Mammary epithelial cell (primary cell): ENCODE measurements around the gene GALNT17.

Source experiments
- EZH2 ChIP-seq: IDR thresholded peaks from 2 replicates; pipeline ENCODE4 v1.6.1; 2012; ENCODE audit warnings: low read length, inconsistent platforms, borderline replicate concordance
- TF ChIP-seq, protein P1 (sequence below), 2 donors: IDR thresholded peaks in 1 of 2; conservative IDR thresholded peaks in 1 of 2; 2 replicates each; pipeline ENCODE4 v1.5.1; 2011 to 2012; ENCODE audit warnings: inconsistent platforms in 2 of 2, low read length in 2 of 2, mild to moderate bottlenecking in 2 of 2, control low read depth in 1 of 2, low read depth in 1 of 2; ENCODE audit not compliant: insufficient read depth in 1 of 2; ENCODE audit errors: extremely low read depth in 1 of 2

DNA sequence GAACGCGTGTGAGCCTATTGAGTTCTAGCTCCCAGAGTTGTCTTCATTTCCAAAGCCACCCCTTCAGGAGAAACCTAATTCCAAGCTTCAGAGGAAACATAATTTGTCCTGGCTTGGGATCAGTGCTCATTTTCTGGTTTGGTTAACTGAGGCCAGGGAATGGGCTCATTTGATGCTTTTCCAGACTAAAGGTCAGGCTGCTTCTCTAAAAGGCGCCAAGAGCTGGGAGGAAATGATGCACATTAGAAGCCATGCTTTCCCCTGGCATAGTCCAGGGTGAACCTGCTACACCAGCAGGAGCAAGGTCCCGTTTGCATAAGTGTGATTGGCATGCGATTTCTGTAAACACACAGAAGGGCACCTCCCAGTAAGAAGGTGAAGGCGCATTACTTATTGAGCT is 435.0 kb downstream of the GALNT17 start:
- TF ChIP-seq, protein P1, sequence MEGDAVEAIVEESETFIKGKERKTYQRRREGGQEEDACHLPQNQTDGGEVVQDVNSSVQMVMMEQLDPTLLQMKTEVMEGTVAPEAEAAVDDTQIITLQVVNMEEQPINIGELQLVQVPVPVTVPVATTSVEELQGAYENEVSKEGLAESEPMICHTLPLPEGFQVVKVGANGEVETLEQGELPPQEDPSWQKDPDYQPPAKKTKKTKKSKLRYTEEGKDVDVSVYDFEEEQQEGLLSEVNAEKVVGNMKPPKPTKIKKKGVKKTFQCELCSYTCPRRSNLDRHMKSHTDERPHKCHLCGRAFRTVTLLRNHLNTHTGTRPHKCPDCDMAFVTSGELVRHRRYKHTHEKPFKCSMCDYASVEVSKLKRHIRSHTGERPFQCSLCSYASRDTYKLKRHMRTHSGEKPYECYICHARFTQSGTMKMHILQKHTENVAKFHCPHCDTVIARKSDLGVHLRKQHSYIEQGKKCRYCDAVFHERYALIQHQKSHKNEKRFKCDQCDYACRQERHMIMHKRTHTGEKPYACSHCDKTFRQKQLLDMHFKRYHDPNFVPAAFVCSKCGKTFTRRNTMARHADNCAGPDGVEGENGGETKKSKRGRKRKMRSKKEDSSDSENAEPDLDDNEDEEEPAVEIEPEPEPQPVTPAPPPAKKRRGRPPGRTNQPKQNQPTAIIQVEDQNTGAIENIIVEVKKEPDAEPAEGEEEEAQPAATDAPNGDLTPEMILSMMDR (conservative IDR thresholded peaks at IDR 0.05 in 1 of 2, IDR thresholded peaks at IDR 0.05 in 1 of 2; ENCODE audit: extremely low read depth in 1 of 2, insufficient read depth in 1 of 2, low read depth in 1 of 2, low read length in 2 of 2): no peak
- TF ChIP-seq EZH2: no peak
